Measurements from ENCODE around the gene NCKAP5. TPM values are rescaled to one million over a fixed set of nuclear protein-coding genes. Genes with fewer than 3 reads are reported as not detected.

NCKAP5 gene
- total RNA-seq (2014; rRNA removed), result 3.2 and 4.8 TPM in 2 replicates
- Bru-seq, nascent RNA, result percentile 49 among the genes with signal in this experiment
- BruChase-seq, experiment 1, labeled RNA remaining after a 6-hour chase, result percentile 37 among the genes with signal in this experiment
- percentile 40 among the genes with signal in this experiment for BruChase-seq, experiment 2, labeled RNA remaining after a 2-hour chase
- long read RNA-seq, partial matches to known transcripts, result 0 of 4 reads
- long read RNA-seq, other reads (novel, unspliced or antisense), result 4 of 4 reads

DNA sequence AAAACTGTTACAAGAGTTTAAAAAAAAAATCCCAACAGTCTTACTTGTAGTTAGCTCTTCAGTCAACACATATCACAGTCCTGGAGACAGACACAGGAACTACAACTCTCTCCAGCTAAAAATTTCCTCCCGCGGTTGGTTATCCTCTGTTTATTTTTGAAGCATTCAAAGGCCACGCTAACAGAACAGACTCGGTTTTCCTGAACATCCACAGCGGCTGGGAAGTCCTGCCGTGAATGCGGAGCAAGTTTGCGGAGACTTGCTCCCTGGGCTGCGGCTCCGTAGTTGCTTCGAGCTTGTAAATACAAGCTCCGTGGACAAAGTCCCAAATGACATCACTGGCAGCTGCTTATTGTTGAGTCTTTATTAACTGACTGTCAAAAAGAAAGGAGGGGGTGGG, at the start of gene NCKAP5:
TSS of gene NCKAP5 (minus strand) at position 292 of the 400 bp plus-strand sequence. CDS start 50,937 bp downstream, outside the sequence.
- peak within 1 kb of the TSS; percentile 69 for H3K4me3 ChIP-seq (ENCODE audit: low read length)
- ChIA-PET CTCF (interaction anchor here (0.5 to 2.3 kb wide), 10 partner anchors 26 to 900 kb away, joined by 3 to 14 read pairs (median 4); no protein-coding TSS in a partner anchor), POLR2A (ENCODE audit: unreplicated experiment) (interaction anchor here (0.6 to 0.7 kb wide), 2 partner anchors 34 to 212 kb away, joined by 4 to 7 read pairs; no protein-coding TSS in a partner anchor)
- H3K9me2 ChIP-seq (replicated peaks; ENCODE audit: low read length), result no peaks in the 10 kb centered on the region
- TF ChIP-seq, protein P1, sequence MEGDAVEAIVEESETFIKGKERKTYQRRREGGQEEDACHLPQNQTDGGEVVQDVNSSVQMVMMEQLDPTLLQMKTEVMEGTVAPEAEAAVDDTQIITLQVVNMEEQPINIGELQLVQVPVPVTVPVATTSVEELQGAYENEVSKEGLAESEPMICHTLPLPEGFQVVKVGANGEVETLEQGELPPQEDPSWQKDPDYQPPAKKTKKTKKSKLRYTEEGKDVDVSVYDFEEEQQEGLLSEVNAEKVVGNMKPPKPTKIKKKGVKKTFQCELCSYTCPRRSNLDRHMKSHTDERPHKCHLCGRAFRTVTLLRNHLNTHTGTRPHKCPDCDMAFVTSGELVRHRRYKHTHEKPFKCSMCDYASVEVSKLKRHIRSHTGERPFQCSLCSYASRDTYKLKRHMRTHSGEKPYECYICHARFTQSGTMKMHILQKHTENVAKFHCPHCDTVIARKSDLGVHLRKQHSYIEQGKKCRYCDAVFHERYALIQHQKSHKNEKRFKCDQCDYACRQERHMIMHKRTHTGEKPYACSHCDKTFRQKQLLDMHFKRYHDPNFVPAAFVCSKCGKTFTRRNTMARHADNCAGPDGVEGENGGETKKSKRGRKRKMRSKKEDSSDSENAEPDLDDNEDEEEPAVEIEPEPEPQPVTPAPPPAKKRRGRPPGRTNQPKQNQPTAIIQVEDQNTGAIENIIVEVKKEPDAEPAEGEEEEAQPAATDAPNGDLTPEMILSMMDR (conservative IDR thresholded peaks at IDR 0.05; ENCODE audit: low read depth, low read length), result no peak; the same call in 1 of the 2 replicates
- TF ChIP-seq EZH2phosphoT487 (IDR thresholded peaks at IDR 0.05; ENCODE audit: borderline replicate concordance, low read length) (no peak), EZH2 (IDR thresholded peaks at IDR 0.05; ENCODE audit: low read length, unreplicated experiment) (no peak)
- ATAC-seq, result peak; percentile 59
- peak within 1 kb of the TSS; percentile 27 for H3K27ac ChIP-seq (ENCODE audit: low read length)
- H3K9me3 ChIP-seq (ENCODE audit: low read length), result no peaks in the 10 kb centered on the region
- intact Hi-C loops (cut with micrococcal nuclease), result loop anchor here (1.0 to 10.0 kb wide), 5 partner anchors 11 to 1303 kb away; partner anchors contain the start of gene LYPD1
- H3K36me3 ChIP-seq (ENCODE audit: low read depth, low read length), result no peaks in the 10 kb centered on the region
- 0 out of 2 replicates have a peak, but pooled peaks cover 7% of the 10 kb centered on the region for H3K79me2 ChIP-seq (ENCODE audit: low read length)
- H2AFZ ChIP-seq (ENCODE audit: low read length), result peak within 1 kb of the TSS; percentile 83
- no peaks in the 10 kb centered on the region for H3K27me3 ChIP-seq (ENCODE audit: low read length)
- no TSS peak for BruUV-seq (replicated peaks)
- H3K4me2 ChIP-seq (ENCODE audit: low read length), result peak within 1 kb of the TSS; percentile 90
- peak within 1 kb of the TSS; percentile 36 for H3K9ac ChIP-seq (ENCODE audit: low read length)
- H3F3A ChIP-seq (ENCODE audit: low read length, unreplicated experiment), result no peaks in the 10 kb centered on the region
- no peaks in the 10 kb centered on the region for H4K20me1 ChIP-seq (ENCODE audit: low read length)
- peak; percentile 59 for DNase-seq
- H3K4me1 ChIP-seq (ENCODE audit: insufficient read depth, low read length), result peaks cover 35% of the 10 kb centered on the region

DNA sequence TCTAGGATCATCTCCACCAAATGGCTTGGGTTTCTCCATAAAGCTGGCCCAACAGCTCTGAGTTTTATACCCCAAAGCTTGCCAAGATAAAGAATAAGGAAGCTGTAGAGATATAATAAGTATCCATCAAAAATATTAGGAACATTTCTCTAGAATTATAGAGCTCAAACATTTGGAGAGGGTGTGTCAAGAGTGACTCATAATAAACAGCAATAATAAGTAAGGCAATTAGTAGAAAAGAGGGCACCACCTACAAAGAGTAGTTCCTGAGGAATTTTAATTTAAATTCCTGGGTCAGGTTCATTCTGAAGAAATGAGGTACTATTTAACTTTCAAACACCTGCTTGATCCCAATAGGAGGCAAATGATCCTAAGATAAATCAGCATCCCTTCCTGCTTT, 41.4 kb upstream of the NCKAP5 start:
- Histone ChIP-seq H3K9ac (ENCODE audit: low read length) (no peak overlapping the region), H3K4me2 (ENCODE audit: low read length) (peak overlapping the region; percentile 11; the same call in 1 of the 2 replicates), H3K9me3 (ENCODE audit: low read length) (no peaks in the 10 kb centered on the region), H3K27ac (ENCODE audit: low read length) (no peak overlapping the region), H3K27me3 (ENCODE audit: low read length) (no peaks in the 10 kb centered on the region), H2AFZ (ENCODE audit: low read length) (no peak overlapping the region), H3K36me3 (ENCODE audit: low read depth, low read length) (no peaks in the 10 kb centered on the region), H3K4me3 (ENCODE audit: low read length) (no peak overlapping the region), H3K9me2 (replicated peaks; ENCODE audit: low read length) (0 out of 2 replicates have a peak, but pooled peaks cover 5% of the 10 kb centered on the region), H3K4me1 (ENCODE audit: insufficient read depth, low read length) (peaks cover 10% of the 10 kb centered on the region), H3K79me2 (ENCODE audit: low read length) (no peaks in the 10 kb centered on the region), H4K20me1 (ENCODE audit: low read length) (no peaks in the 10 kb centered on the region), H3F3A (ENCODE audit: low read length, unreplicated experiment) (no peaks in the 10 kb centered on the region)
- no TSS peak for BruUV-seq (replicated peaks)
- DNase-seq (peak; percentile 26), ATAC-seq (peak; percentile 79)
- intact Hi-C loops (cut with micrococcal nuclease), result no loop called here
- ChIA-PET CTCF (interaction anchor here (0.9 kb wide), 1 partner anchor 77 kb away, joined by 6 read pairs; no protein-coding TSS in a partner anchor), POLR2A (ENCODE audit: unreplicated experiment) (interaction anchor here (0.6 kb wide), 1 partner anchor 113 kb away, joined by 10 read pairs; no protein-coding TSS in a partner anchor)
- no peak for TF ChIP-seq EZH2phosphoT487 (IDR thresholded peaks at IDR 0.05; ENCODE audit: borderline replicate concordance, low read length)

DNA sequence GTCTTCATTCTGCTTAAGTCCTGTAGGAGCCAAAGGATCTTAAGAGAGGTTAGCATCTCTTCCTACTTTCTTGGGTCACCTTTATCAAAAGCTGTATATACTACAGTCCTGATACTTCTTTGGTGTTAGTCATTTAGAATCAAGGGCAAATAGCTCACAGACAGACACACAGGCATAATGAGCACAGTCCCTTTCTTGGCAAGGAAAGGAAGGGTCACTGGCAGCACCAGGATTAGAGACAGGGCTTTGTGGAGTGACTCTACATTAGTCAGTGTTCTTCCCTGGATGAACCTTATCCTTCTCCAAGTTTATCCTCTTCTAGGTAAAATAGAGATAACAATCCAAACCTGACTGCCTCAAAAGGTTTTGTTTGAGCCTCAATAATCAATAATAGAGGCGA, 40.0 kb upstream of the NCKAP5 start:
- Histone ChIP-seq H3K4me2 (ENCODE audit: low read length) (no peak overlapping the region), H2AFZ (ENCODE audit: low read length) (no peak overlapping the region), H3K79me2 (ENCODE audit: low read length) (no peaks in the 10 kb centered on the region), H4K20me1 (ENCODE audit: low read length) (no peaks in the 10 kb centered on the region), H3K4me1 (ENCODE audit: insufficient read depth, low read length) (peaks cover 10% of the 10 kb centered on the region), H3K27ac (ENCODE audit: low read length) (no peak overlapping the region), H3F3A (ENCODE audit: low read length, unreplicated experiment) (no peaks in the 10 kb centered on the region), H3K36me3 (ENCODE audit: low read depth, low read length) (no peaks in the 10 kb centered on the region), H3K4me3 (ENCODE audit: low read length) (no peak overlapping the region), H3K9me2 (replicated peaks; ENCODE audit: low read length) (0 out of 2 replicates have a peak, but pooled peaks cover 5% of the 10 kb centered on the region), H3K27me3 (ENCODE audit: low read length) (no peaks in the 10 kb centered on the region), H3K9me3 (ENCODE audit: low read length) (no peaks in the 10 kb centered on the region), H3K9ac (ENCODE audit: low read length) (no peak overlapping the region)
- no peak for TF ChIP-seq EZH2phosphoT487 (IDR thresholded peaks at IDR 0.05; ENCODE audit: borderline replicate concordance, low read length)
- TF ChIP-seq EZH2 (IDR thresholded peaks at IDR 0.05; ENCODE audit: low read length, unreplicated experiment), result no peak
- TF ChIP-seq, protein P1 (conservative IDR thresholded peaks at IDR 0.05; ENCODE audit: low read depth, low read length), result no peak
- BruUV-seq (replicated peaks), result no TSS peak
- intact Hi-C loops (cut with micrococcal nuclease), result no loop called here
- DNase-seq, result no peak
- ChIA-PET POLR2A (ENCODE audit: unreplicated experiment) (interaction anchor here (0.6 kb wide), 1 partner anchor 71 kb away, joined by 3 read pairs; no protein-coding TSS in a partner anchor), CTCF (interaction anchor here (0.5 kb wide), 1 partner anchor 167 kb away, joined by 3 read pairs; no protein-coding TSS in a partner anchor)
- ATAC-seq, result no peak

All from PC-3 (cell line).